Pancreas (tissue), 10 donors: ENCODE measurements around the gene LRRC4C. TPM values are rescaled to one million over a fixed set of nuclear protein-coding genes. Genes with fewer than 3 reads are reported as not detected.

Experiments
- ATAC-seq, 4 donors: fragments of 200-7000 bp; cut with Tn5 transposase; one replicate each; pipeline versions ENCODE4 v1.8.0 to v1.9.1; 2020; ENCODE audit warnings: mild to moderate bottlenecking in 4 of 4, moderate library complexity in 4 of 4
- DNase-seq, 6 donors: peaks; one replicate each; pipeline ENCODE4 v3.0.0-alpha.2; 2020
- FAIRE-seq: peaks from 2 replicates; lab custom pipeline; 2012; peaks lifted over from hg19 to GRCh38; lab: Jason Lieb, UNC
- H3K27ac ChIP-seq, 4 donors: fragments of 200-600 bp; sonication (generic); 1 replicate in 3 of 4; 2 replicates in 1 of 4; pipeline versions ENCODE4 v1.5.0 to v1.8.0; 2020
- H3K27me3 ChIP-seq, 4 donors: fragments of 200-600 bp; one replicate each; pipeline ENCODE4 v1.8.0; 2021
- H3K36me3 ChIP-seq, 3 donors: fragments of 200-600 bp; sonication (generic) in 1 of 3; one replicate each; pipeline versions ENCODE4 v1.5.0 to v1.8.0; 2020 to 2021
- H3K4me1 ChIP-seq, 3 donors: fragments of 200-600 bp; one replicate each; pipeline ENCODE4 v1.8.0; 2021
- H3K4me3 ChIP-seq, 4 donors: fragments of 200-600 bp; sonication (generic) in 2 of 4; one replicate each; pipeline versions ENCODE4 v1.5.0 to v1.8.0; 2020 to 2021
- H3K9me3 ChIP-seq, 4 donors: fragments of 200-600 bp; one replicate each; pipeline ENCODE4 v1.8.0; 2021
- WGBS, 2 donors: extraction: QIAGEN DNeasy Blood & Tissue Kit; methylation state at CpG; one replicate each; pipeline ENCODE4 v1.1.7; 2013; 5-methylcytosine and 5-hydroxymethylcytosine counted together
- intact Hi-C, 3 donors: fragments of 100-400 bp; cut with DNase I; formaldehyde crosslinking; loops; one replicate each; pipeline versions ENCODE4 v1.11.1 to v1.14.2; 2022
- polyA plus RNA-seq, 2 donors: library from polyadenylated mRNA; stranded (reverse); fragments of 200-250 nt; gene quantifications; one replicate each; pipeline ENCODE4 v1.2.3, GENCODE V29; 2013
- total RNA-seq, 6 donors: library from RNA; stranded (reverse); fragmentation: NEBNext Ultra II Directional in 4 of 6; extraction: Animal tissue kit (Norgen Biotek cat#: 25700) in 4 of 6; gene quantifications; one replicate each; pipeline versions ENCODE4 v1.2.1 to v1.2.4, GENCODE V29; 2021 to 2023
- TF ChIP-seq, protein P1 (sequence below), 4 donors: fragments of 200-600 bp; sonication (generic) in 3 of 4; IDR thresholded peaks; one replicate each; pipeline versions ENCODE4 v1.5.0 to v1.8.0; 2021; ENCODE audit warnings: antibody characterized with exemption in 4 of 4
- donor health status: healthy with polysubstance abuse.
- donor health status: DM: no; HTN: no; CAD: no; lungs with moderate emphysema.
- donor health status: DM: no; HTN: no; CAD: no.
- donor health status: control.
- donor health status: control.
- donor health status: Bipolar disorder and iron deficiency.
- donor health status: DM: yes; HTN: yes; CAD: no.
- donor health status: DM: no; HTN: no; CAD: no.
- donor health status: DM: no; HTN: no; CAD: no.
- donor health status: DM: yes; HTN: yes; CAD: no.

Gene LRRC4C
- total and polyA plus RNA-seq, 8 donors, result 0.04 to 0.84 (median 0.16) TPM

DNA sequence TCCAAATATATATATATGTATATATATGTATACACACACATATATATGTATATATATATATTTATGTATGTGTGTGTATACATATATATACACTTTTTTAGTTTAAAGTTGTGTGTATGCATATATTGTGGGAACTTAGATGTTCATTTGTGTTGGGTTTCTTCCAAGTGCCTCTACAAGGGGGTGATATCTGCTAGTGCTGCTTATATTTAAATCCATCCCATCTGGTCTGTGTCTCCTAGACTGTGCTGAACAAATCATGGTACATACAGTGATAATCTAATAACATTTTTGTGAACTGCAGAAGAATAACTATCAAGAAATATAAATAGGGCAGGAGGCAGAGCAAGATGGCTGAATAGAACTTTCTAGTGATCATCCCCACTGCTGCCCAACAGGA is 696.4 kb downstream of the LRRC4C start:
- DNase-seq (no peak), ATAC-seq (no peak), FAIRE-seq (no peak)
- intact Hi-C loops, result no loop called here
- H3K27me3 ChIP-seq, result no peaks in the 10 kb centered on the region
- no peak overlapping the region for H3K27ac ChIP-seq
- no peaks in the 10 kb centered on the region for H3K36me3 ChIP-seq
- TF ChIP-seq, protein P1, sequence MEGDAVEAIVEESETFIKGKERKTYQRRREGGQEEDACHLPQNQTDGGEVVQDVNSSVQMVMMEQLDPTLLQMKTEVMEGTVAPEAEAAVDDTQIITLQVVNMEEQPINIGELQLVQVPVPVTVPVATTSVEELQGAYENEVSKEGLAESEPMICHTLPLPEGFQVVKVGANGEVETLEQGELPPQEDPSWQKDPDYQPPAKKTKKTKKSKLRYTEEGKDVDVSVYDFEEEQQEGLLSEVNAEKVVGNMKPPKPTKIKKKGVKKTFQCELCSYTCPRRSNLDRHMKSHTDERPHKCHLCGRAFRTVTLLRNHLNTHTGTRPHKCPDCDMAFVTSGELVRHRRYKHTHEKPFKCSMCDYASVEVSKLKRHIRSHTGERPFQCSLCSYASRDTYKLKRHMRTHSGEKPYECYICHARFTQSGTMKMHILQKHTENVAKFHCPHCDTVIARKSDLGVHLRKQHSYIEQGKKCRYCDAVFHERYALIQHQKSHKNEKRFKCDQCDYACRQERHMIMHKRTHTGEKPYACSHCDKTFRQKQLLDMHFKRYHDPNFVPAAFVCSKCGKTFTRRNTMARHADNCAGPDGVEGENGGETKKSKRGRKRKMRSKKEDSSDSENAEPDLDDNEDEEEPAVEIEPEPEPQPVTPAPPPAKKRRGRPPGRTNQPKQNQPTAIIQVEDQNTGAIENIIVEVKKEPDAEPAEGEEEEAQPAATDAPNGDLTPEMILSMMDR (IDR thresholded peaks at IDR 0.05), result no peak
- no peaks in the 10 kb centered on the region for H3K4me1 ChIP-seq
- H3K4me3 ChIP-seq, result no peak overlapping the region
- H3K9me3 ChIP-seq, result no peaks in the 10 kb centered on the region

DNA sequence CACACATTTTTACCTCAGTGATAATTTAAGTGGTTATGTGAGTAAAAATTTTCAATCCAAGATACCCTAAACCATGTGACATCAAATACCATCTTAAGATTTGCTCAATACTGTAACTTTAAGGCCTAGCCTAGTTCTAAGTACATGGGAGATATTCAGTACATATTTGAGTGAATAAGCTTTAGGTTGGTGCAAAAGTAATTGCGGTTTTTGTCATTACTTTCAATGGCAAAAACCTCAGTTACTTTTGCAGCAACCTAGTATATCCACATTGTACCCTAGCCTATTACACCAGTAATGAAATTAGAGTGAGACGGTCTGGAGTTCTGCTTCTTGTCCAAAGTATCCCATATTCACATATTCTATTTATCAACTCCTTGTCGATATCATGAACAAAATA is 700.1 kb downstream of the LRRC4C start:
- 61 to 82% methylated on average over 3 of the region's 3 CpGs for WGBS, 2 donors
- Histone ChIP-seq H3K36me3 (no peaks in the 10 kb centered on the region), H3K9me3 (no peaks in the 10 kb centered on the region), H3K27ac (no peak overlapping the region), H3K27me3 (no peaks in the 10 kb centered on the region), H3K4me3 (no peak overlapping the region), H3K4me1 (no peaks in the 10 kb centered on the region)
- FAIRE-seq (no peak), DNase-seq (no peak), ATAC-seq (no peak)
- TF ChIP-seq, protein P1 (IDR thresholded peaks at IDR 0.05), result no peak
- intact Hi-C loops, result no loop called here

DNA sequence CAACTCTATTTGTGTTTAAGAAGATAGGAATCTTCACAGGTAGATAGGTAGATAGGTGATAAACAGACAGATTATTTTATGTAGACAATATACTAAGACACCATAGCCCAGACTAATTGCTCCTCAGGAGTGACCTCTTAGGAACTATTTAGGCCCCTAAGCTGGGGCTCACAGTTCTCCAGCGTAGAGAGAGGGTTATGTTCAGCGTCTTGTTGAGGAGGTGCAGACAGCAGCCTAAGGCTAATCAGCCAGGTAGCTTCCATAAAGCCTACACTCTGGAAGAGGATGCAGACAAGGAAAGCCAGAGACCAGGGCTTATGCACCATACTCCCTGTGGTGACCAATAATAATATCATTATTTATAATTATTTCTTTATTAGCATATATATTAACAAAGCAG is 705.2 kb downstream of the LRRC4C start:
- FAIRE-seq, result no peak
- WGBS, 2 donors, result 64 to 81% methylated on average over 2 of the region's 2 CpGs
- H3K4me1 ChIP-seq, result no peaks in the 10 kb centered on the region
- TF ChIP-seq, protein P1 (IDR thresholded peaks at IDR 0.05), result no peak
- no peaks in the 10 kb centered on the region for H3K9me3 ChIP-seq
- intact Hi-C loops, result no loop called here
- no peak overlapping the region for H3K27ac ChIP-seq
- H3K4me3 ChIP-seq, result no peak overlapping the region
- H3K36me3 ChIP-seq, result no peaks in the 10 kb centered on the region
- no peaks in the 10 kb centered on the region for H3K27me3 ChIP-seq
- ATAC-seq, result no peak
- DNase-seq, result no peak

DNA sequence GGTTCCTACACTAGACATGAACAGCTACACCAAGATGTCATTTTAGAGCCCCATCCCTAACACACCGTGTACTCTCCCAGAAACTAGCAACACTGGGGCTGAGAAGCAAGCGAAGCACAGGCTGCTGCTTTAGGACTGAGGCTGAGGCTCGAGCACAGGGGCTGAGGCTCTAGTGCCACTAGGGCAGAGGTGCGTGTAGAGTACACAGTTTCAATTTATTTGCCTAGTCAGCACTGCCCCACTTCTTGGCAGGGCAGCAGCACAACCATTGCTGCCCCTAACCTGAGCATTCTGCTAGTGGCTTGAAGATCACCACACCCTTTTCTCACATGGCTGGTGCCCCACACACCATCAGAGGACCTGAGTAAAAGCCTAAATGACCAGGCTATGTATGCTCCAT is 713.2 kb downstream of the LRRC4C start:
- no peaks in the 10 kb centered on the region for H3K27me3 ChIP-seq
- ATAC-seq (no peak), FAIRE-seq (no peak), DNase-seq (no peak)
- intact Hi-C loops, result no loop called here
- no peaks in the 10 kb centered on the region for H3K9me3 ChIP-seq
- no peak overlapping the region for H3K4me3 ChIP-seq
- no peaks in the 10 kb centered on the region for H3K36me3 ChIP-seq
- TF ChIP-seq, protein P1 (IDR thresholded peaks at IDR 0.05), result no peak
- WGBS, 2 donors, result 40 to 50% methylated on average over 4 of the region's 4 CpGs
- H3K4me1 ChIP-seq, result no peaks in the 10 kb centered on the region
- no peak overlapping the region for H3K27ac ChIP-seq

DNA sequence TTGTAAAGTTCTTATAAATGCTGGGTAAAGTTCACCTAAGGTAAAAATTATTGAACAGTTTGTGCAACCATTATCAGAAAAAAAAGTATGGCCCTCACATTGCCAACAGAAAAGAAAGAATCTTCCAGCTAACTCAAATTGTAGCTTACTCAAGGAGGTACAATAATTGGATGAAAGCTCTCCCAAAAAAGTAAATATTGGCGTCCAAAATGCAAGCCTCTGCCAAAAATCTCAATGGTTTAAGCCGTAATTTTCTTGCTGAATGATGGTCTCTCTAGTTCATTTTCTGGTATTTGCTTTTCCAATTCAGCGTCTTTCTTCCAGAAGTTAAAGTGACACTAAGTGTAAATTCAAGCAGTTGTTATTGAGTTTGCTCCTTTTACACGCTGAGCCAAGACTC is 727.3 kb downstream of the LRRC4C start:
- no peak overlapping the region for H3K27ac ChIP-seq
- TF ChIP-seq, protein P1 (IDR thresholded peaks at IDR 0.05), result no peak
- WGBS, 2 donors, result 29 to 46% methylated on average over 4 of the region's 4 CpGs
- H3K4me1 ChIP-seq, result no peaks in the 10 kb centered on the region
- intact Hi-C loops, result no loop called here
- no peak overlapping the region for H3K4me3 ChIP-seq
- DNase-seq (no peak), ATAC-seq (no peak), FAIRE-seq (no peak)
- no peaks in the 10 kb centered on the region for H3K36me3 ChIP-seq
- H3K27me3 ChIP-seq, result no peaks in the 10 kb centered on the region
- no peaks in the 10 kb centered on the region for H3K9me3 ChIP-seq
